Measurements from ENCODE around the gene FAM187B. TPM values are rescaled to one million over a fixed set of nuclear protein-coding genes. Genes with fewer than 3 reads are reported as not detected.
A peak's percentile ranks its signal among the peaks of the same experiment; 100 is the strongest.

Gene FAM187B
- total RNA-seq, 1 donor from 2014 or later = not detected

- H3K4me1 Mint-ChIP-seq (ENCODE audit: low read depth) = peaks cover 11% of the 10 kb centered on the region
- no peak for TF ChIP-seq CTCF (IDR thresholded peaks at IDR 0.05)
These were observed 16.3 kb downstream of the FAM187B start for GRCh38 chr19:35212241-35212640.

GRCh38 chr19:35211545-35212230, 16.9 kb downstream of the FAM187B start:
- no peaks in the 10 kb centered on the region for H3K9me3 Mint-ChIP-seq (ENCODE audit: low read depth)
- peaks cover 11% of the 10 kb centered on the region for H3K4me1 Mint-ChIP-seq (ENCODE audit: low read depth)
- peaks cover 2% of the 10 kb centered on the region for H3K27me3 Mint-ChIP-seq (ENCODE audit: low read depth)
- DNase-seq (ENCODE audit: low spot score) = no peak
- no peak overlapping the region for H3K4me3 Mint-ChIP-seq (ENCODE audit: unreplicated experiment)
- no peaks in the 10 kb centered on the region for H3K36me3 Mint-ChIP-seq (ENCODE audit: low read depth)
- H3K27ac Mint-ChIP-seq (ENCODE audit: unreplicated experiment) = no peak overlapping the region
- no peak for TF ChIP-seq CTCF (IDR thresholded peaks at IDR 0.05)

More at GRCh38 chr19:35212241-35212640, 16.3 kb downstream of the FAM187B start:
- Mint-ChIP-seq H3K4me3 (ENCODE audit: unreplicated experiment) (no peak overlapping the region), H3K27ac (ENCODE audit: unreplicated experiment) (peak overlapping the region; percentile 39), H3K36me3 (ENCODE audit: low read depth) (no peaks in the 10 kb centered on the region), H3K9me3 (ENCODE audit: low read depth) (peaks cover 2% of the 10 kb centered on the region), H3K27me3 (ENCODE audit: low read depth) (peaks cover 2% of the 10 kb centered on the region)
- DNase-seq (ENCODE audit: low spot score) = no peak

- no peaks in the 10 kb centered on the region for H3K36me3 Mint-ChIP-seq (ENCODE audit: low read depth)
- H3K4me1 Mint-ChIP-seq (ENCODE audit: low read depth) = peaks cover 11% of the 10 kb centered on the region
- no peak overlapping the region for H3K4me3 Mint-ChIP-seq (ENCODE audit: unreplicated experiment)
- H3K9me3 Mint-ChIP-seq (ENCODE audit: low read depth) = no peaks in the 10 kb centered on the region
- H3K27ac Mint-ChIP-seq (ENCODE audit: unreplicated experiment) = no peak overlapping the region
- no peak for DNase-seq (ENCODE audit: low spot score)
- H3K27me3 Mint-ChIP-seq (ENCODE audit: low read depth) = peaks cover 6% of the 10 kb centered on the region
- TF ChIP-seq CTCF (IDR thresholded peaks at IDR 0.05) = no peak
These were observed 18.9 kb downstream of the FAM187B start for GRCh38 chr19:35209646-35210045.

- no peak for DNase-seq (ENCODE audit: low spot score)
- no peaks in the 10 kb centered on the region for H3K9me3 Mint-ChIP-seq (ENCODE audit: low read depth)
- H3K4me3 Mint-ChIP-seq (ENCODE audit: unreplicated experiment) = no peak overlapping the region
- H3K27ac Mint-ChIP-seq (ENCODE audit: unreplicated experiment) = no peak overlapping the region
- H3K36me3 Mint-ChIP-seq (ENCODE audit: low read depth) = no peaks in the 10 kb centered on the region
- H3K4me1 Mint-ChIP-seq (ENCODE audit: low read depth) = no peaks in the 10 kb centered on the region
- TF ChIP-seq CTCF (IDR thresholded peaks at IDR 0.05) = no peak
- peaks cover 6% of the 10 kb centered on the region for H3K27me3 Mint-ChIP-seq (ENCODE audit: low read depth)
These were observed 20.4 kb downstream of the FAM187B start for GRCh38 chr19:35208121-35208520.

- Mint-ChIP-seq H3K9me3 (ENCODE audit: low read depth) (no peaks in the 10 kb centered on the region), H3K27ac (ENCODE audit: unreplicated experiment) (no peak overlapping the region), H3K4me3 (ENCODE audit: unreplicated experiment) (no peak overlapping the region), H3K36me3 (ENCODE audit: low read depth) (no peaks in the 10 kb centered on the region), H3K4me1 (ENCODE audit: low read depth) (no peaks in the 10 kb centered on the region), H3K27me3 (ENCODE audit: low read depth) (peaks cover 6% of the 10 kb centered on the region)
- no peak for TF ChIP-seq CTCF (IDR thresholded peaks at IDR 0.05)
- DNase-seq (ENCODE audit: low spot score) = no peak
These were observed 21.1 kb downstream of the FAM187B start for GRCh38 chr19:35207391-35207871.

Measured in chondrocyte (in vitro differentiated cells).